GM13977 (cell line): Measurements from ENCODE around the gene INSC.

Experiments used
- DNase-seq: peaks from one replicate; pipeline ENCODE4 v3.0.0; 2012; ENCODE audit warnings: low spot score
- CTCF ChIP-seq: IDR thresholded peaks from 2 replicates; pipeline ENCODE4 v1.5.1; 2012; ENCODE audit warnings: mild to moderate bottlenecking, control low read depth; ENCODE audit not compliant: insufficient read depth; ENCODE audit errors: extremely low read depth, missing control alignments
- in situ Hi-C: fragments of 300-500 bp; cut with MboI; formaldehyde crosslinking; loops from one replicate; pipeline ENCODE4 v1.12.0; 2022; ENCODE audit warnings: low sequenced_read_pairs, low pct_unique_long_range_greater_than_20kb, mixed read lengths, inconsistent platforms; ENCODE audit not compliant: unreplicated experiment

Gene INSC

GRCh38 chr11:15119826-15120225 is 5.1 kb downstream of the INSC start:
- DNase-seq = no peak
- no peak for TF ChIP-seq CTCF
- in situ Hi-C loops = no loop called here

- DNase-seq = no peak
These were observed 9.1 kb downstream of the INSC start for GRCh38 chr11:15123849-15124248.

GRCh38 chr11:15124528-15124927 is 9.8 kb downstream of the INSC start:
- in situ Hi-C loops = no loop called here
- no peak for TF ChIP-seq CTCF
- DNase-seq = no peak

More at GRCh38 chr11:15123849-15124248, 9.1 kb downstream of the INSC start:
- in situ Hi-C loops = no loop called here
- TF ChIP-seq CTCF = no peak

GRCh38 chr11:15127341-15127740 is 12.6 kb downstream of the INSC start:
- DNase-seq = no peak
- in situ Hi-C loops = no loop called here
- TF ChIP-seq CTCF = no peak

- in situ Hi-C loops = no loop called here
- TF ChIP-seq CTCF = no peak
- no peak for DNase-seq
These were observed 13.9 kb downstream of the INSC start for GRCh38 chr11:15128621-15129020.

GRCh38 chr11:15136166-15136565 is 21.4 kb downstream of the INSC start:
- in situ Hi-C loops = no loop called here
- DNase-seq = no peak
- no peak for TF ChIP-seq CTCF
